Uterus (tissue), 4 donors: ENCODE data around the gene TRPM4. TPM values are rescaled to one million over a fixed set of nuclear protein-coding genes. Genes with fewer than 3 reads are reported as not detected.

Experiments
- DNase-seq, 2 donors: peaks; one replicate each; pipeline ENCODE4 v3.0.0-alpha.2; 2019 to 2020
- H3K27ac ChIP-seq, 2 donors: fragments of 200-600 bp; sonication (generic); 1 replicate in 1 of 2; 2 replicates in 1 of 2; pipeline ENCODE4 v1.5.1; 2016 to 2018
- H3K27me3 ChIP-seq, 2 donors: fragments of 200-600 bp; sonication (generic); one replicate each; pipeline ENCODE4 v1.5.1; 2018 to 2019; ENCODE audit warnings: control low read depth in 1 of 2
- H3K36me3 ChIP-seq, 2 donors: fragments of 200-600 bp; sonication (generic); one replicate each; pipeline ENCODE4 v1.5.1; 2019; ENCODE audit warnings: control low read depth in 1 of 2
- H3K4me1 ChIP-seq, 2 donors: fragments of 200-600 bp; sonication (generic); one replicate each; pipeline ENCODE4 v1.5.1; 2018 to 2019; ENCODE audit warnings: control low read depth in 1 of 2
- H3K4me3 ChIP-seq, 2 donors: fragments of 200-600 bp; sonication (generic); 1 replicate in 1 of 2; 2 replicates in 1 of 2; pipeline ENCODE4 v1.5.1; 2018 to 2019; ENCODE audit warnings: mild to moderate bottlenecking in 1 of 2
- H3K9me3 ChIP-seq, 2 donors: fragments of 200-600 bp; sonication (generic); one replicate each; pipeline ENCODE4 v1.5.1; 2019; ENCODE audit warnings: control low read depth in 1 of 2
- CTCF ChIP-seq, 4 experiments: fragments of 200-600 bp in 2 of 4; fragments of 450-650 bp in 2 of 4; sonication (generic) in 2 of 4; IDR thresholded peaks; one replicate each; pipeline ENCODE4 v1.5.1; 2016 to 2019; ENCODE audit warnings: antibody characterized with exemption in 4 of 4, mild to moderate bottlenecking in 2 of 4, moderate library complexity in 1 of 4
- POLR2A ChIP-seq, 2 donors: fragments of 450-650 bp; IDR thresholded peaks; one replicate each; pipeline ENCODE4 v1.6.1; 2016; ENCODE audit warnings: antibody characterized with exemption in 2 of 2, mild to moderate bottlenecking in 1 of 2, moderate library complexity in 1 of 2
- intact Hi-C: fragments of 100-400 bp; cut with DNase I; formaldehyde crosslinking; loops from one replicate; pipeline ENCODE4 v1.15.1; 2023; ENCODE audit warnings: low total_unique reads
- total RNA-seq, 4 donors: library from RNA; depleted of rRNA in 3 of 4; stranded (reverse); fragments of >200 nt in 3 of 4; gene quantifications; one replicate each; pipeline versions ENCODE4 v1.1.0 to v1.2.4, GENCODE V29; 2014 to 2023
- donor health status: DM: yes; HTN: yes; CAD: no.

Gene TRPM4
- total RNA-seq, 4 donors from 2014 or later, result 9.7 to 28.7 (median 15.4) TPM

- no peak overlapping the region for H3K27ac ChIP-seq
- no peaks in the 10 kb centered on the region for H3K9me3 ChIP-seq
- TF ChIP-seq CTCF (IDR thresholded peaks at IDR 0.05), result no peak
- no peak for TF ChIP-seq POLR2A (IDR thresholded peaks at IDR 0.05)
- peak; percentile 32 to 47 for DNase-seq
- intact Hi-C loops, result no loop called here
- no peaks in the 10 kb centered on the region for H3K27me3 ChIP-seq
- no peaks in the 10 kb centered on the region for H3K36me3 ChIP-seq
- no peaks in the 10 kb centered on the region for H3K4me1 ChIP-seq
- H3K4me3 ChIP-seq, result peak overlapping the region in 1 of 2 donors; percentile 14
These were observed 52.7 kb downstream of the TRPM4 start for GRCh38 chr19:49210108-49210900.

GRCh38 chr19:49210901-49211451 is 53.4 kb downstream of the TRPM4 start:
- Histone ChIP-seq H3K4me1 (no peaks in the 10 kb centered on the region), H3K27me3 (no peaks in the 10 kb centered on the region), H3K9me3 (no peaks in the 10 kb centered on the region), H3K27ac (no peak overlapping the region), H3K36me3 (no peaks in the 10 kb centered on the region), H3K4me3 (peak overlapping the region in 1 of 2 donors; percentile 14)
- no peak for TF ChIP-seq CTCF (IDR thresholded peaks at IDR 0.05)
- no peak for TF ChIP-seq POLR2A (IDR thresholded peaks at IDR 0.05)
- DNase-seq, result no peak
- intact Hi-C loops, result no loop called here

- intact Hi-C loops, result no loop called here
- Histone ChIP-seq H3K4me3 (no peak overlapping the region), H3K27me3 (no peaks in the 10 kb centered on the region), H3K9me3 (no peaks in the 10 kb centered on the region), H3K36me3 (no peaks in the 10 kb centered on the region), H3K4me1 (no peaks in the 10 kb centered on the region), H3K27ac (no peak overlapping the region)
- TF ChIP-seq POLR2A (IDR thresholded peaks at IDR 0.05) (no peak), CTCF (IDR thresholded peaks at IDR 0.05) (no peak)
- DNase-seq, result no peak
These were observed 54.6 kb downstream of the TRPM4 start for GRCh38 chr19:49212016-49212701.

- Histone ChIP-seq H3K27ac (no peak overlapping the region), H3K27me3 (no peaks in the 10 kb centered on the region), H3K4me1 (no peaks in the 10 kb centered on the region), H3K36me3 (no peaks in the 10 kb centered on the region), H3K9me3 (no peaks in the 10 kb centered on the region), H3K4me3 (no peak overlapping the region)
- DNase-seq, result no peak
- intact Hi-C loops, result no loop called here
- no peak for TF ChIP-seq POLR2A (IDR thresholded peaks at IDR 0.05)
- no peak for TF ChIP-seq CTCF (IDR thresholded peaks at IDR 0.05)
These were observed 56.2 kb downstream of the TRPM4 start for GRCh38 chr19:49213791-49214190.

GRCh38 chr19:49214701-49215100 is 57.1 kb downstream of the TRPM4 start:
- TF ChIP-seq CTCF (IDR thresholded peaks at IDR 0.05) (no peak), POLR2A (IDR thresholded peaks at IDR 0.05) (no peak)
- no peaks in the 10 kb centered on the region for H3K27me3 ChIP-seq
- no peak overlapping the region for H3K4me3 ChIP-seq
- no peak for DNase-seq
- intact Hi-C loops, result no loop called here
- no peaks in the 10 kb centered on the region for H3K9me3 ChIP-seq
- no peaks in the 10 kb centered on the region for H3K4me1 ChIP-seq
- H3K27ac ChIP-seq, result no peak overlapping the region
- H3K36me3 ChIP-seq, result no peaks in the 10 kb centered on the region
